Kidney epithelial cell (primary cell): ENCODE measurements around the gene OR9Q1. TPM values are rescaled to one million over a fixed set of nuclear protein-coding genes. Genes with fewer than 3 reads are reported as not detected.

Source experiments
- DNase-seq: peaks from one replicate; pipeline ENCODE4 v3.0.0-alpha.2; 2010; ENCODE audit warnings: low read depth
- H3K27me3 ChIP-seq: 2 replicates; pipeline ENCODE4 v1.6.0; 2011; ENCODE audit warnings: low read length; ENCODE audit not compliant: control insufficient read depth, insufficient read depth
- H3K36me3 ChIP-seq: 2 replicates; pipeline ENCODE4 v1.5.1; 2011; ENCODE audit warnings: low read length; ENCODE audit not compliant: control insufficient read depth, insufficient read depth
- H3K4me3 ChIP-seq: 2 replicates; pipeline ENCODE4 v1.5.1; 2011; ENCODE audit warnings: low read depth, mild to moderate bottlenecking, control low read depth, low read length
- total RNA-seq: library from RNA; depleted of rRNA; stranded (reverse); fragments of >200 nt; gene quantifications from 2 replicates; pipeline ENCODE4 v1.2.3, GENCODE V29; 2015
- TF ChIP-seq, protein P1 (sequence below): IDR thresholded peaks from 2 replicates; pipeline ENCODE4 v1.5.1; 2011; ENCODE audit warnings: mild to moderate bottlenecking, moderate library complexity, low read length, control low read depth, inconsistent platforms; ENCODE audit not compliant: insufficient read depth, poor library complexity, severe bottlenecking

OR9Q1 gene
- total RNA-seq, 1 donor from 2014 or later = not detected

DNA sequence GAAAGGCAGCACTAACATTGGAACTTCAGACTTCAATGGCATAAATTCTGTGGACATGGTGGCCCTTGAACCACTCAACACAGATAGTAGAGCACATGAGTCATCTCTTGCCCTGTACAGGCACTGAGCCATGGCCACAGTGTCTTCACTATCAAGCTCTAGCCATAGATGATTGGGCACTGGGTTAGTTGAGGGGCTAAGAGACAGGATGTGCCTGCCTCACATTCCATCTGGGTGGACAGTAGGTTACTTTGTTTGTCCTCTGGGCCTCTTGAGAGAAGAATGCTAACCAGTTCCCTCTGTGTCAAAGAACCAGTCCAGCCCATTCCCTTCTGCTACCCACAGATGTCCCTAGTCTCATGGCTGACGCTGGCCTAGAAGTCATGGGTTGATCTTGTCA is 46.9 kb downstream of the OR9Q1 start:
- Histone ChIP-seq H3K36me3 (no peaks in the 10 kb centered on the region), H3K4me3 (no peak overlapping the region), H3K27me3 (no peaks in the 10 kb centered on the region)
- no peak for DNase-seq
- TF ChIP-seq, protein P1, sequence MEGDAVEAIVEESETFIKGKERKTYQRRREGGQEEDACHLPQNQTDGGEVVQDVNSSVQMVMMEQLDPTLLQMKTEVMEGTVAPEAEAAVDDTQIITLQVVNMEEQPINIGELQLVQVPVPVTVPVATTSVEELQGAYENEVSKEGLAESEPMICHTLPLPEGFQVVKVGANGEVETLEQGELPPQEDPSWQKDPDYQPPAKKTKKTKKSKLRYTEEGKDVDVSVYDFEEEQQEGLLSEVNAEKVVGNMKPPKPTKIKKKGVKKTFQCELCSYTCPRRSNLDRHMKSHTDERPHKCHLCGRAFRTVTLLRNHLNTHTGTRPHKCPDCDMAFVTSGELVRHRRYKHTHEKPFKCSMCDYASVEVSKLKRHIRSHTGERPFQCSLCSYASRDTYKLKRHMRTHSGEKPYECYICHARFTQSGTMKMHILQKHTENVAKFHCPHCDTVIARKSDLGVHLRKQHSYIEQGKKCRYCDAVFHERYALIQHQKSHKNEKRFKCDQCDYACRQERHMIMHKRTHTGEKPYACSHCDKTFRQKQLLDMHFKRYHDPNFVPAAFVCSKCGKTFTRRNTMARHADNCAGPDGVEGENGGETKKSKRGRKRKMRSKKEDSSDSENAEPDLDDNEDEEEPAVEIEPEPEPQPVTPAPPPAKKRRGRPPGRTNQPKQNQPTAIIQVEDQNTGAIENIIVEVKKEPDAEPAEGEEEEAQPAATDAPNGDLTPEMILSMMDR = no peak

DNA sequence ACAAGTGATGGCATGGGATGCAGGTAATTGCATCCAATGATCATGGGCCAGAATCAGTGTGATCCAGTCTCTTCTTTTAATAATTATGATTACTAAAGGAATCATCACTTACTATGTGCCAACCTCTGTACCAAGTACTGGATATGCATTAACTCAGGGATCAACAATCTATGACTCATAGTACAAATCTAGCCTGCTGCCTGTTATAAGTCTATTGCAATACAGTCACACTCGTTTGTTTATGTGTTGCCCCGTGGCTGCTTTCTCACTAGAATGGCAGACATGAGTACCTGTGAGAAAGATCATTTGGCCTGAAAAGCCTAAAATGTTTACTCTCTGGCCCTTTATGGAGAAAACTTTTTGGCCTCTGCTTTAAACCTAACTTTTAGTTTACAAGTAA is 52.1 kb downstream of the OR9Q1 start:
- Histone ChIP-seq H3K36me3 (no peaks in the 10 kb centered on the region), H3K4me3 (no peak overlapping the region), H3K27me3 (no peaks in the 10 kb centered on the region)
- no peak for DNase-seq
- TF ChIP-seq, protein P1 = no peak

DNA sequence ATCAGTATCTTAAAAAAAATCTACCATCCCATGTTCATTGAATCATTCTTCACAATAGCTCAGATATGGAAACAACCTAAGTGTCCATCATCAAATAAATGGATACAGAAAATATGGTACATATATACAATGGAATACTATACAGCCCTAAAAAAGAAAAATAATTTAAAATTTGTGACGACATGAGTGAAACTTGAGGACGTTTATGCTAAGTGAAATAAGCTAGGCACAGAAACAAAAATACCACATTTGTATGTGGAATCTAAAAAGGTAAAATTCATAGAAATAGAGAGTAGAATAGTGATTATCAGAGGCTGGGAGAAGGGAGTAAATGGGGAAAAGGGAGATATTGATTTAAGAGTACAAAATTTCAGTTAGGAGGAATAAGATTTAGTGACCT is 62.8 kb downstream of the OR9Q1 start:
- Histone ChIP-seq H3K36me3 (no peaks in the 10 kb centered on the region), H3K27me3 (no peaks in the 10 kb centered on the region), H3K4me3 (no peak overlapping the region)
- no peak for DNase-seq
- TF ChIP-seq, protein P1 = no peak

DNA sequence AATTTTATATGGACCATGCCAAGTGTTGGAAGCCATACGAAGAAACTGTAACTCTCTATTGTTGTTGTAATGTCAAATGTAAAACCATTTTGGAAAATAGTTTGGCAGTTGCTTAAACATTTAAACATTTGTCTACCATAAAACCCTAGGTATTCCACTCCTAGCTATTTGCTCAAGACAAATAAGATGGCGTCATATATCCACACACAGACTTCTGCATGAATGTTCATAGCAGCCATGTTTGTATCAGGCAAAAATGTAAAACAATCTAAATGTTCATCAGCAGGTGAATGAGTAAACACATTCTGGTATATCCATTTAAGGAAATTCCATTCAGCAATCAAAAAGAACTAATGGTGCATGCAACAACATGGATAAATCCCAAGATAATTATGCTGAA is 73.8 kb downstream of the OR9Q1 start:
- DNase-seq = no peak
- TF ChIP-seq, protein P1 = no peak
- Histone ChIP-seq H3K4me3 (no peak overlapping the region), H3K36me3 (no peaks in the 10 kb centered on the region), H3K27me3 (no peaks in the 10 kb centered on the region)

DNA sequence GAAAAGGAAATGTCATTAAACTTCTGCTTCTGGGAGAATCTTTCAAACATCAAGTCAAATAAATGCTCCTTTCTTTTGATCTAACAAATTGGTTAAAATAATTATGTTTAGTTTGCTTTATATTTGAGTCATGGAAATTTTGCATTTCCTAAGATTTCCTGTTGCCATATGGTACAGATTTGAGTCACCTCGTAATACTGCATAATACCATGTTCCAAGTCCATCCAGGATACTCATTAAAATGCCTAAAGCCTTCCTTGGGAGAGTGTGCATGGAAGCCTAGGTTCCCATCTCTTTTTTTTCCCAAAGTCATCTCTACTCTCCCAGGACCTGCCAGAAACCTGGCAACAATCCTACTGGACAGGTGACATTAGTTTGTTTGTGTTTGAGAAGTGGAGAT is 97.4 kb downstream of the OR9Q1 start:
- TF ChIP-seq, protein P1 = no peak
- DNase-seq = no peak
- Histone ChIP-seq H3K36me3 (no peaks in the 10 kb centered on the region), H3K27me3 (no peaks in the 10 kb centered on the region), H3K4me3 (no peak overlapping the region)

DNA sequence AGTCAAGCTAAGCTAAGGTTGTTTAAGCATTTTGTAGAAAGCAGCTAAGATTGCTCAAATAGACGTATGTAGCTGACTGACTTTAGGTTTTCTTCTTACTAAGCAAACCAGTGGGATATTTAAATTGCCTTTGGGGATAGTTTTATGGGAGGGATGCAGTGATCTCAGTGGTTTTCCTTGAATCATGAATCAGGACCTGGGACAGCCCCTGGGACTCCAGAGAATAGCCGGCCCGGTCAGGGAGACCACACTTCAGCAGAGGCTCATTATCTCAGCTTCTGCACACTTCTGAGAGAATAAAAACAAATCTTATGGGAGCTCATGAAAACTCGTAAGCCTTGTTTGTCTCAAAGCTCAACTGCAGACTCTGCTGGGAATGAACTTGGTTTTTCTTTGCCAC is 101.8 kb downstream of the OR9Q1 start, which contains the start of gene OR9I1:
Gene OR9I1, minus strand, starts transcription at position 62 of the 400 bp plus-strand sequence. CDS start 6,086 bp downstream, outside the sequence.
- TF ChIP-seq, protein P1 = no peak
- no peaks in the 10 kb centered on the region for H3K27me3 ChIP-seq
- DNase-seq = no peak
- H3K36me3 ChIP-seq = no peaks in the 10 kb centered on the region
- H3K4me3 ChIP-seq = no peak within 1 kb of the TSS
